Medulla oblongata (tissue), 1 donor: ENCODE measurements around the gene BRAF.
"Not testable (repeated sequence)": the region's sequence is repeated elsewhere in the genome, so short reads cannot be mapped to it uniquely, and the experiment has no call there.

Source experiments
- DNase-seq: peaks from one replicate; pipeline ENCODE4 v3.0.0-alpha.2; 2015; ENCODE audit errors: extremely low spot score

BRAF gene

GRCh38 chr7:140771826-140772225 lies 152.9 kb downstream of the BRAF start:
- no peak for DNase-seq

GRCh38 chr7:140769852-140770251 lies 154.9 kb downstream of the BRAF start:
- DNase-seq = no peak

- DNase-seq = no peak
Measured at GRCh38 chr7:140767418-140767817, 157.3 kb downstream of the BRAF start.

- not testable (repeated sequence) for DNase-seq
Measured at GRCh38 chr7:140765441-140765840, 159.3 kb downstream of the BRAF start.

- DNase-seq = not testable (repeated sequence)
Measured at GRCh38 chr7:140763166-140763565, 161.6 kb downstream of the BRAF start.

- DNase-seq = not testable (repeated sequence)
Measured at GRCh38 chr7:140761375-140761774, 163.4 kb downstream of the BRAF start.

GRCh38 chr7:140754506-140754905 lies 170.2 kb downstream of the BRAF start:
- DNase-seq = no peak

- DNase-seq = no peak
Measured at GRCh38 chr7:140752533-140752932, 172.2 kb downstream of the BRAF start.

- no peak for DNase-seq
Measured at GRCh38 chr7:140746751-140747150, 178.0 kb downstream of the BRAF start.

- DNase-seq = peak; percentile 18
Measured at GRCh38 chr7:140745266-140746058, 179.3 kb downstream of the BRAF start.

- no peak for DNase-seq
Measured at GRCh38 chr7:140744005-140744404, 180.7 kb downstream of the BRAF start.

- DNase-seq = not testable (repeated sequence)
Measured at GRCh38 chr7:140743255-140743654, 181.5 kb downstream of the BRAF start.

GRCh38 chr7:140738280-140738679 lies 186.4 kb downstream of the BRAF start:
- DNase-seq = no peak

GRCh38 chr7:140734729-140735128 lies 190.0 kb downstream of the BRAF start:
- DNase-seq = no peak

GRCh38 chr7:140734096-140734495 lies 190.6 kb downstream of the BRAF start:
- no peak for DNase-seq

- no peak for DNase-seq
Measured at GRCh38 chr7:140732416-140732815, 192.3 kb downstream of the BRAF start.

GRCh38 chr7:140726281-140726680 lies 198.4 kb downstream of the BRAF start:
- peak; percentile 21 for DNase-seq

GRCh38 chr7:140724706-140725105 lies 200.0 kb downstream of the BRAF start:
- no peak for DNase-seq

- DNase-seq = no peak
Measured at GRCh38 chr7:140723574-140723973, 201.2 kb downstream of the BRAF start.

GRCh38 chr7:140723006-140723405 lies 201.7 kb downstream of the BRAF start:
- no peak for DNase-seq

- no peak for DNase-seq
Measured at GRCh38 chr7:140722254-140722653, 202.5 kb downstream of the BRAF start.

GRCh38 chr7:140719721-140720120 lies 205.0 kb downstream of the BRAF start:
- DNase-seq = peak; percentile 16

- no peak for DNase-seq
Measured at GRCh38 chr7:140714331-140715040, 210.2 kb downstream of the BRAF start.
